ENCODE results near the gene MFSD6. TPM values are rescaled to one million over a fixed set of nuclear protein-coding genes. Genes with fewer than 3 reads are reported as not detected.

The MFSD6 gene
- polyA plus RNA-seq, 1 of the 3 experiments (the other 2 are of a cell fraction): 15.1 TPM

DNA sequence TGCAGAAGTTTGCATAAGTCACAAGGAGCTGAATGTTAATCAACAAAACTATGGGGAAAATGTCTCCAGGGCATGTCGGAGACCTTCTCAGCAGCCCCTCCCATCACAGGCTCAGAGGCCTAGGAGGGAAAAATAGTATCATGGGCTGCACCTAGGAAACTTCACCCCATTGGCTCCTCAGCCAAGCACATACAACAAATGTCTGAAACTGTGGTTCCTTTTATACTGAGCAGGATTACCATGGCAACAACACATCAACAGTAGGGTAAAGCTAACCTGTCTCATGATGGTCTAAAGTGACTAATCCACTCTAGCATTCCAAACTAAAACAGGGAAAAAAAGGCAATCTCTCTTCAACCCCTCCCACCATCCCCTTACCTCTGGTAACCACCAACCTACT lies 129.6 kb downstream of the MFSD6 start:
- Histone ChIP-seq H3K9ac (no peak overlapping the region), H3K9me3 (peaks cover 17% of the 10 kb centered on the region), H3K9me2 (no peaks in the 10 kb centered on the region), H3K27me3 (ENCODE audit: insufficient read depth) (no peaks in the 10 kb centered on the region), H2AFZ (ENCODE audit: low read depth) (no peak overlapping the region), H3K27ac (ENCODE audit: low read depth in 2 of 2, low read length in 1 of 2) (no peak overlapping the region), H3K36me3 (replicated peaks in 1 of 2; ENCODE audit: control insufficient read depth in 1 of 2, insufficient read depth in 2 of 2, low read length in 1 of 2) (no peaks in the 10 kb centered on the region), H4K20me1 (ENCODE audit: insufficient read depth) (no peaks in the 10 kb centered on the region), H3K4me3 (ENCODE audit: low read depth in 2 of 2, low read length in 1 of 2) (no peak overlapping the region), H3K4me1 (ENCODE audit: control insufficient read depth in 1 of 2, insufficient read depth in 2 of 2, low read depth in 1 of 2, low read length in 1 of 2) (peaks cover 0 to 7% of the 10 kb centered on the region in 2 experiments; a peak in 2 of 4 replicates), H3K4me2 (no peak overlapping the region), H3K79me2 (ENCODE audit: insufficient read depth) (no peaks in the 10 kb centered on the region), H3F3A (replicated peaks; ENCODE audit: insufficient read depth) (no peaks in the 10 kb centered on the region)
- CTCF ChIA-PET: no interaction called here
- no peak for DNase-seq
- POLR2A ChIA-PET: no interaction called here
- WGBS (ENCODE audit: low lambda C conversion rate): 100% methylated on average over 1 of the region's 1 CpG
- TF ChIP-seq SIN3A (IDR thresholded peaks at IDR 0.05; ENCODE audit: borderline replicate concordance, low read depth, low read length): no peak
- no peak for TF ChIP-seq JUND (IDR thresholded peaks at IDR 0.05)
- TF ChIP-seq FOXJ3 (CRISPR knock-in tag; IDR thresholded peaks at IDR 0.05): no peak
- TF ChIP-seq, protein P1, sequence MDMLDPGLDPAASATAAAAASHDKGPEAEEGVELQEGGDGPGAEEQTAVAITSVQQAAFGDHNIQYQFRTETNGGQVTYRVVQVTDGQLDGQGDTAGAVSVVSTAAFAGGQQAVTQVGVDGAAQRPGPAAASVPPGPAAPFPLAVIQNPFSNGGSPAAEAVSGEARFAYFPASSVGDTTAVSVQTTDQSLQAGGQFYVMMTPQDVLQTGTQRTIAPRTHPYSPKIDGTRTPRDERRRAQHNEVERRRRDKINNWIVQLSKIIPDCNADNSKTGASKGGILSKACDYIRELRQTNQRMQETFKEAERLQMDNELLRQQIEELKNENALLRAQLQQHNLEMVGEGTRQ (IDR thresholded peaks at IDR 0.05; ENCODE audit: borderline replicate concordance, low read depth, low read length): no peak
- TF ChIP-seq, protein P2, sequence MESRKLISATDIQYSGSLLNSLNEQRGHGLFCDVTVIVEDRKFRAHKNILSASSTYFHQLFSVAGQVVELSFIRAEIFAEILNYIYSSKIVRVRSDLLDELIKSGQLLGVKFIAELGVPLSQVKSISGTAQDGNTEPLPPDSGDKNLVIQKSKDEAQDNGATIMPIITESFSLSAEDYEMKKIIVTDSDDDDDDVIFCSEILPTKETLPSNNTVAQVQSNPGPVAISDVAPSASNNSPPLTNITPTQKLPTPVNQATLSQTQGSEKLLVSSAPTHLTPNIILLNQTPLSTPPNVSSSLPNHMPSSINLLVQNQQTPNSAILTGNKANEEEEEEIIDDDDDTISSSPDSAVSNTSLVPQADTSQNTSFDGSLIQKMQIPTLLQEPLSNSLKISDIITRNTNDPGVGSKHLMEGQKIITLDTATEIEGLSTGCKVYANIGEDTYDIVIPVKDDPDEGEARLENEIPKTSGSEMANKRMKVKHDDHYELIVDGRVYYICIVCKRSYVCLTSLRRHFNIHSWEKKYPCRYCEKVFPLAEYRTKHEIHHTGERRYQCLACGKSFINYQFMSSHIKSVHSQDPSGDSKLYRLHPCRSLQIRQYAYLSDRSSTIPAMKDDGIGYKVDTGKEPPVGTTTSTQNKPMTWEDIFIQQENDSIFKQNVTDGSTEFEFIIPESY (IDR thresholded peaks at IDR 0.05; ENCODE audit: borderline replicate concordance, low read depth): no peak
- no peak for TF ChIP-seq NFIC (IDR thresholded peaks at IDR 0.05; ENCODE audit: borderline replicate concordance)
- TF ChIP-seq FOSL2 (IDR thresholded peaks at IDR 0.05; ENCODE audit: borderline replicate concordance, low read depth): no peak
- no peak for TF ChIP-seq TAF1 (IDR thresholded peaks at IDR 0.05; ENCODE audit: borderline replicate concordance, low read depth, low read length)
- no peak for TF ChIP-seq SMC3 (IDR thresholded peaks at IDR 0.05; ENCODE audit: low read depth, low read length)
- no peak for TF ChIP-seq RXRA (IDR thresholded peaks at IDR 0.05; ENCODE audit: borderline replicate concordance, low read depth)
- TF ChIP-seq, protein P3, sequence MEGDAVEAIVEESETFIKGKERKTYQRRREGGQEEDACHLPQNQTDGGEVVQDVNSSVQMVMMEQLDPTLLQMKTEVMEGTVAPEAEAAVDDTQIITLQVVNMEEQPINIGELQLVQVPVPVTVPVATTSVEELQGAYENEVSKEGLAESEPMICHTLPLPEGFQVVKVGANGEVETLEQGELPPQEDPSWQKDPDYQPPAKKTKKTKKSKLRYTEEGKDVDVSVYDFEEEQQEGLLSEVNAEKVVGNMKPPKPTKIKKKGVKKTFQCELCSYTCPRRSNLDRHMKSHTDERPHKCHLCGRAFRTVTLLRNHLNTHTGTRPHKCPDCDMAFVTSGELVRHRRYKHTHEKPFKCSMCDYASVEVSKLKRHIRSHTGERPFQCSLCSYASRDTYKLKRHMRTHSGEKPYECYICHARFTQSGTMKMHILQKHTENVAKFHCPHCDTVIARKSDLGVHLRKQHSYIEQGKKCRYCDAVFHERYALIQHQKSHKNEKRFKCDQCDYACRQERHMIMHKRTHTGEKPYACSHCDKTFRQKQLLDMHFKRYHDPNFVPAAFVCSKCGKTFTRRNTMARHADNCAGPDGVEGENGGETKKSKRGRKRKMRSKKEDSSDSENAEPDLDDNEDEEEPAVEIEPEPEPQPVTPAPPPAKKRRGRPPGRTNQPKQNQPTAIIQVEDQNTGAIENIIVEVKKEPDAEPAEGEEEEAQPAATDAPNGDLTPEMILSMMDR (IDR thresholded peaks at IDR 0.05): no peak
- no peak for TF ChIP-seq FOXM1 (IDR thresholded peaks at IDR 0.05; ENCODE audit: low read depth)
- no peak for TF ChIP-seq MXI1 (IDR thresholded peaks at IDR 0.05; ENCODE audit: low read depth, low read length)
- no peak for TF ChIP-seq RCOR1 (IDR thresholded peaks at IDR 0.05; ENCODE audit: low read length)
- no peak for TF ChIP-seq RAD21 (IDR thresholded peaks at IDR 0.05; ENCODE audit: low read length)
- TF ChIP-seq EZH2phosphoT487 (IDR thresholded peaks at IDR 0.05; ENCODE audit: borderline replicate concordance, low read depth): no peak
